DMS53 treated with DMSO at 0.1 percent for 48 hours (cell line): Measurements from ENCODE around the gene ZDHHC11B.
"Not testable (repeated sequence)": the region's sequence is repeated elsewhere in the genome, so short reads cannot be mapped to it uniquely, and the experiment has no call there.

Experiments
- DNase-seq: peaks from one replicate; lab custom pipeline; 2025; ENCODE audit not compliant: unreplicated experiment; lab: John Stamatoyannopoulos, UW

The ZDHHC11B gene, protein sequence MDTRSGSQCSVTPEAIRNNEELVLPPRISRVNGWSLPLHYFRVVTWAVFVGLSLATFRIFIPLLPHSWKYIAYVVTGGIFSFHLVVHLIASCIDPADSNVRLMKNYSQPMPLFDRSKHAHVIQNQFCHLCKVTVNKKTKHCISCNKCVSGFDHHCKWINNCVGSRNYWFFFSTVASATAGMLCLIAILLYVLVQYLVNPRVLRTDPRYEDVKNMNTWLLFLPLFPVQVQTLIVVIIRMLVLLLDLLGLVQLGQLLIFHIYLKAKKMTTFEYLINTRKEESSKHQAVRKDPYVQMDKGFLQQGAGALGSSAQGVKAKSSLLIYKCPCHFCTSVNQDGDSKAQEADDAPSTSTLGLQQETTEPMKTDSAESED

DNA sequence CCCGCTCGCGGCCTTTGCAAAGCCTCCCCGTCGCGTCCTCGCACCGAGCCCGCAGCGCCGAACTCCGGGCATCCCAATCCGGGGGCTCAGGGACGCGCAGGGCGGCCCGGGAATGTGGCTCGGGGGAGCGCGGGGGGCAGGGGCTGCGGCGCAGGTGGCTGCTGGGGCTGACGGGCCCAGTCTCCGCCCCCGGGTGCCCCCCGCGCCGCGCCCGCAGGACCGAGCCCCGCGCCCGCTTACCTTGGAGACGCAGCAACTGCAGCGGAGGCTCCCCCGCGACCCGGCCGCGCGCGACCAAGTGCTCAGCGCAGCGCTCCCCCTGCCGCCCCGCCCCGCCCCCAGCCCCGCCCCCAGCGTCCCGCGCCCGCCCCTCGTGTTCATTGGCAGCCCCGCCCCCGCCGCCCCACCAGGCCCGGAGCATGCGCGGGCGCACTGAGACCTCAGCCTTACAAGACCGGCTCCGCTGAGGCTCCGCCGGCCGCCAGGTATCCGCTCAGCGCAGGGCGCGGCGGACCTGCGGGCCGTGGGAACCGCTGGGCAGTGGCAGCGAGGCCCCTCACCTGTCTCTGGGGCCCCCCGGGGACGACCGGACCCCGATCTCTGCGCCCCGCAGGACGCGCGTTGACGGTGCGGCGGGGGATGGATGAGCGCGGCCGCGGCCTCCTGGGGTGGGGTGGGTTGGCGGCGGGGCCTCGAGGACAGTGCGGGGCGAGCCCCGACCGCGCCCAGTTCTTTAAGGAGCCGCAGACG, at the start of gene ZDHHC11B:
Gene ZDHHC11B (minus strand): TSS at position 302 of the 750 bp plus-strand sequence. CDS start 17,810 bp downstream, outside the sequence.
- peak; percentile 86 for DNase-seq

DNA sequence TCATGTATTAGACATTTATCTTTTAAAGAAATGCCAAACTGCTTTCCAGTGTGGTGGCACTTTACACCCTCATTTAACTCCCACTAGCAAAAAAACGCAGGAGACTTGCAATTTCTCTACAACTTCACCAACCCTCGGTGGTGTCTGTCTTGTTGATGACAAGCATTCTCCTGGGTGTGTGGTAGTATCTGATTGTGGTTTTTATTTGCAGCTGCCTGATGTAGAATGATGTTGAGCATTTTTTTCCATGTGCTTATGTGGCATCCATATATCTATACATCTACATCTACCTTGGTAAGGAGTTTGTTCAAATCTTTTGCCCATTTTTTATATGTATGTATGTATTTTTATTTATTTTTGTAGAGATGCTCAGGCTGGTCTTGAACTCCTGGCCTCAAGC, 49.5 kb upstream of the ZDHHC11B start:
- not testable (repeated sequence) for DNase-seq

DNA sequence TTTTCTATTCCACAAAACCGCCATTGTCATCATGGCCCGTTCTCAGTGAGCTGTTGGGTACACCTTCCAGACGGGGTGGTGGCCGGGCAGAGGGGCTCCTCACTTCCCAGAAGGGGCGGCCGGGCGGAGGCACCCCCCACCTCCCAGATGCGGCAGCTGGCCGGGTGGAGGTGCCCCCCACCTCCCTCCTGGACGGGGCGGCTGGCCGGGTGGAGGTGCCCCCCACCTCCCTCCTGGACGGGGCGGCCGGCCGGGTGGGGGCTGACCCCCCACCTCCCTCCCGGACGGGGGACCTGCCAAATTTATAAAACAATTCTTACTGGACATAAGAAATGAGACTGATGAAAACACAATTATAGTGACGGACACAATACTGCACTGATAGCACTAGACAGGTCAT, 43.7 kb upstream of the ZDHHC11B start:
- not testable (repeated sequence) for DNase-seq

GRCh38 chr5:825544-825943, 41.0 kb upstream of the ZDHHC11B start:
- DNase-seq, result not testable (repeated sequence)

DNA sequence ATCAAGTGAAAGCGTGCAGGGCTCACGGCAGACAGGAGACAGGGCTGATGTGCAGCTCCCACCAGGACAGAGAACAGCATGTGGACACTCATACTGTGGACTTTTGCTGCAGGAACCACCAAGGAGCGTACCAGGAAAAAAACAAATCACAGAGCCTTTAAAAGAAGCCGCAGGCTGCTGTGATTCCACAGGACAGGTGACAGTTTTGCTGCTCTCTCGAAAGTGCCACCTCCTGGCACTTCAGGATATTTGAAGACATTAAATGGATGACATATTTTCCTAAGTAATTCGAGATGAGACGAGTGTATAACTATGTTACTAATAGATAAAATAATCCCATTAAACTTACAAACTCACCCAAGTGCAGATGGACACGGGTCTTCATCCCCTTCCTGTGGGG, 37.0 kb upstream of the ZDHHC11B start:
- no peak for DNase-seq

DNA sequence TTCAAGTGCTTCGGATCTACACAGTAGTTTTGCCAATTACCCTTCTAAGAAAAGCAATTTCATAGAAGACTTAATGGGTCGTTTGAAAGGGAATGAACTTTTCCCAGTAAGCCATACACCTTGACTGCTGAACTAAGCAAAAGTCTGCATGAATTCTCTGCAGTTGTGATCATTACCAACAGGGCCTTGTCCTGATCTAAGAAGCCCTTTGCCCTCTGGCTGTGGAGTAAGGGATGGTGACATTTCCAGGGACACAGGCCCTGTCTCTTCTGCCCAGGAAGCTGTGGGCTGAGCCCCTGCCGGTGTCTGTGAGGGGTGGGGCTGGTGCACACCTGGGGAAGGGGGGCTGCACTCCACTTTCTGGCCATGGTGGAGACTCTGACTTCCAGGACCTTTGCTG, 35.7 kb upstream of the ZDHHC11B start:
- DNase-seq, result no peak

DNA sequence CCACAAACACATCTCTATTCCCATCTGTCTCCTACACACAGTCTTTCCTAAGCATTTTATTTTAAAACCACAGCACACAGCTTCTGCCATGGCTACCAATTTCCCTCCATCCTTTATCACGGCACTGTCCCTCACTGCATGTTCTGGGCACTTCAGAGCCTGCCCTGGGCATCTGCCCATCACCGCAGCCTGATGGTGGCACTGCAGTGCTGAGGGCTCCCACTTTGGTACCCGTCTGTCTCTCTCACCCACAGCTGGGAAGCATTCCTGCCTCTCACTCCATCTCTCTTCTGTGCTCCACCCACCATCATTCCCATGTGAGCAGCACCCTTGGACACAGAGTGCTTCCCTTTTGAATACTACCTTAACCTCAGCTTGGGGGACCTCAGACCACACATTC, 34.5 kb upstream of the ZDHHC11B start:
- no peak for DNase-seq

DNA sequence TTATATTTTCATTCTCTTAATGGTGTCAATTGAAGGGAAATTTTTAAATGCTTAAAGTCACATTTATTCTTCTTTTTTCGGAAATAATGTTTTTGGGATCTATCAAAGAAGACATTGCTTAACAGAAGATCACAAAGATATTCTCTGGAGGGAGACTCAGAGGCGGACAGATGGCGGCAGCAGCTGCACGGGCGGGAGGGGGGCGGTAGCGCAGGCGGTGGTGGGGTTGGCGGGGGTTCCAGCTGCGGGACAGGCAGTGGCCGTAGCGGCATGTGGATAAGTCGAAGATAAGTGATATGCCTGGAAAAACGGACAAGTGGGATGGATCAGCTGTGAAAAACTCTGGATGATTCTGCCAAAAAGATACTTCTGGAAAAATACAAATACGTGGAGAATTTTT, 31.6 kb upstream of the ZDHHC11B start:
- DNase-seq, result no peak

DNA sequence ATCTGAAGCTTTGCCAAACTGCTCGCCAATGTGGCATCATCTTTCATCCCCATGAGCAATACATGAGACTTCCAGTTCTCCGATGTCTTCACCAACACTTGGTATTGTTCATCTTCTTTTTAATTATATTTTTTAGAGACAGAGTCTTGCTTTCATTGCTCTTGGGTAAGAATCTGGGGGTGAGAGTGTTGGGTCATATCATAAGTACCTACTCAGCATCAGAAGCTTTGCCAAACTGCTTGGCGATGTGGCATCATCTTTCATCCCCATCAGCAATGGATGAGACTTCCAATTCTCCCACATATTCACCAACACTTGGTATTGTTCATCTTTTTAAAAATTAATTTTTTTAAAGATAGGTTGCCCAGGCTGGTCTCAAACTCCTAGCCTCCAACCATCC, 30.9 kb upstream of the ZDHHC11B start:
- no peak for DNase-seq

DNA sequence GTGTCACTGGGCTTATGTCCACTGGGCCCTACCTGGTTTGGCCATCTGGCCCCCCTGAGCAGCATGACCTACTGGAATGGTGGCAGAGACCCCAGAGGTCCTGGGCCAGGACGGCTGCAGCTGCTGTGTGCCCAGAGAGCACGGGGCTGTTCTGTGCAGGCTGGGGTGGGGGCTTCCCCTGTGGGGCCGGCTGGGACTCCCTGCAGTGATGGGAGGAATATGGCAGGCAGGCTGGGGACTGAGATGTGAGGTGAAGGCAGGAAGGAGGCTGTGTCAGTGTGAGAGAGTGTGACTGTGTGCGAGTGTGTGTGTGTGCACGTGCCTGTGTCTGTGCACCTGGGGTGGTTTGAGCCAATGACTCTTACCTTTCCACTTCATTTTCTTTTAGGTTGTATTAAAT, 29.0 kb upstream of the ZDHHC11B start:
- not testable (repeated sequence) for DNase-seq

DNA sequence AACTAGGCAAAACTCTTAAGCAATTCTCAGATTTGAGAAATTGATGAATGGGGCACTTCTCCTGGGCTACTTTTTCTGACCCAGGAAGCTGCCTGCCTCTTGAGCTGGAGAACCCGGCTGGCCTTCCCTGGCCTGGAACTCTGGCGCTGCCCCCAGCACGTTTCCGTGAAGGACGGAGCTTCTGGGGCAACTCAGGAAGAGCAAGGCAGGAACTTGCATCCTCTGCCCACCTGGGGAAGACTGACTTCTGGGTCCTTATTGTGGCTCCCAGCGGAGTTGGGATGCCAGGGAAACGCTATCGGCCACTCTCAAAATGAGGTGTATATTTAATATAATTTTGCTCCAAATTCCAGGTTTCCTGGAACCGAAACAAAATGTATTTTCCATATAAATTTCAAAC, 26.9 kb upstream of the ZDHHC11B start:
- DNase-seq, result not testable (repeated sequence)

DNA sequence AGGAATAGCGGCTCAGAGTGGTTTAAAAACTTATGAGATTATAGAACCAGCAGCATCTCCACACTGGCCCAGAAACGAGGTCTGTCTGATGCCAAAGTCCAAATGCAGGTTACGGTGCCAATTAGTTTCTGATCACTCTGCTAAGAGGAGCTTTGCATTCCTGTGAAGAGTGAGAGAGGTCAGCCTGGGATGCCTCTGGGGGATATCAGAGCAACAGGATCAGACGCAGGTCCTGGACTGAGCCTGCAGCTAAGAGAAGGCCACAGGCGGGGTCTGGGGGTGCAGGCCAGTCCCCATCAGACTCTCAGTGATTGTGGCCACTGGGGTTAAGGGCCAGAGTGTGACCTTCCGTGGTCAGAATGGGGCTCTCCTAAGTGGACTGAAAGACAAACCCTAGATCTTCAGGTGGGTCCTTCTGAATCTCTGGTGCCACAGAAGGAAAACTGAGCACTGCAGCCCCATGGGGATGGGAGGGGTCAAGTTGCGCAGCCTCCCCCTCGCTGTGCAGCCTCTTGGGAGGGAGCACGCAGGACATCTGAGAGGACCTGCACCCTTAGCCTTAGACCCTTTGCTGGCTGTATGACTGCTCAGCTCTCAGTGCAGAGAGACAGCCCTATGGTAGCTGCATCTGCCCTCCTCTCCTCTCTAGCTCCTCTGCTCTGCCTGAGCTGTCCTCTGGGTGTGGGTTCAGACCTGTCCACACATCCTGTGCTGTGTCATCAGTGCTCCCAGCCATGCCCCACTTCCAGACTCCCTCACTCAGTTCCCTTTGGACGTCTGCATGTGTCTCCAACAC, 23.4 kb upstream of the ZDHHC11B start:
- not testable (repeated sequence) for DNase-seq

DNA sequence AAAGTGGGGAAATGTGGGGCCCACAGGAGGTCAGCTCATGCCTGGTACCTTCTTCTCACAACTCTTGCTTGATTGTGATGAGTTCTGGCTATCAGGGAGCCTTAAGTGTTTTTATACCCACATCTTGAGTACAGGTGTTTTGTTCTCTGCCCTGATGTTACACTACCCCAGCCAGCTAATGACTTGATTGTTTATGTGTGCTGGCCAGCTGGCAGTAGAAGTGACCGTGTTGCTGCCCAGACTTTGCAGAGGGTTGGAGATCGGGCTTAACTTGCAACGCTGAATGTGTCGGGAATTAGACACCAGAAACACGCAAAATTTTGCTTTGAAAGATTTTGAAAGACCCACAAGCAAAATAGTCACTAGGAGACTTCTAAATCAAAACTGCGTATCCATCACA, 16.9 kb upstream of the ZDHHC11B start:
- DNase-seq, result no peak

- not testable (repeated sequence) for DNase-seq
Observed at GRCh38 chr5:801055-801454, 16.5 kb upstream of the ZDHHC11B start.

- not testable (repeated sequence) for DNase-seq
Observed at GRCh38 chr5:798505-799138, 14.1 kb upstream of the ZDHHC11B start.

GRCh38 chr5:797986-798385, 13.5 kb upstream of the ZDHHC11B start:
- not testable (repeated sequence) for DNase-seq

GRCh38 chr5:795873-796272, 11.3 kb upstream of the ZDHHC11B start:
- DNase-seq, result not testable (repeated sequence)

DNA sequence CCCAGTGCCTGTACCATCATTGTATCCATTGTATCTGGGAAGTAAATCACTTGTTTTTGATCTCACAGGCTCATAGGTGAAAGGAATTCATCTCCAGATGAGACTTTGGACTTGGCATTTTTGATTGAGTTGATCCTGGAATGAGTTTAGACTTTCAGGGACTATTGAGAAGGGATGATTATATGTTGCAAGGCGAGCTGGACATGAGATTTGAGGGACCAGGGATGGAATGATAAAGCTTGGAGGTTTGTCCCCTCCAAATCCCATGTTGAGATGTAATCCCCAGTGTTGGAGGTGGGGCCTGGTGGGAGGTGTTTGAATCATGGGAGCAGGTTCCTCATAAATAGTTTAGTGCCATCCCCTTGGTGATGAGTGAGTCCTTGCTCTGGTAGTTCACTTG, 10.4 kb upstream of the ZDHHC11B start:
- DNase-seq, result not testable (repeated sequence)

DNA sequence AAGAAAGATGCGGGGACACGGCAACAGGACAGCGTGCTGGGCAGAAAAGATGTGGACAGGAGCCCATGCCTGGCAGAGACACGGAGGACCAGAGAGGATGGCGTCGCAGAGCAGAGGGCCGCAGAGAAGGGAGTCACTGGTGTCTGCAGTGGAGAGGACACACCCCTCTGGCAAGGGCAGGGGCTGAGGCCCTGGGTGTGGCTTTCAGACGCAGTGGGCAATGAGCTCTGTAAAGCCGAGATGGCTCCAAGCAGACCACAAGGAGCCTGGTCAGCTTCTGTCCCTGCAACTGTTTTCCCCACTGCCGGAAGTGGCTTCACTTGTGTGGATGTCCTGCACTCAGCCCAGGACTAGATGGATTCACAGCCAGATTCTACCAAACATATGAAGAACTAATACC, 4.2 kb upstream of the ZDHHC11B start:
- DNase-seq, result not testable (repeated sequence)

- DNase-seq, result not testable (repeated sequence)
Observed at GRCh38 chr5:787857-788233, 3.3 kb upstream of the ZDHHC11B start.
